Measurements from ENCODE around the gene ZSCAN10. TPM values are rescaled to one million over a fixed set of nuclear protein-coding genes. Genes with fewer than 3 reads are reported as not detected.
A peak's percentile ranks its signal among the peaks of the same experiment; 100 is the strongest.

The ZSCAN10 gene
- total RNA-seq, 1 experiment from 2014 or later: 207 TPM

DNA sequence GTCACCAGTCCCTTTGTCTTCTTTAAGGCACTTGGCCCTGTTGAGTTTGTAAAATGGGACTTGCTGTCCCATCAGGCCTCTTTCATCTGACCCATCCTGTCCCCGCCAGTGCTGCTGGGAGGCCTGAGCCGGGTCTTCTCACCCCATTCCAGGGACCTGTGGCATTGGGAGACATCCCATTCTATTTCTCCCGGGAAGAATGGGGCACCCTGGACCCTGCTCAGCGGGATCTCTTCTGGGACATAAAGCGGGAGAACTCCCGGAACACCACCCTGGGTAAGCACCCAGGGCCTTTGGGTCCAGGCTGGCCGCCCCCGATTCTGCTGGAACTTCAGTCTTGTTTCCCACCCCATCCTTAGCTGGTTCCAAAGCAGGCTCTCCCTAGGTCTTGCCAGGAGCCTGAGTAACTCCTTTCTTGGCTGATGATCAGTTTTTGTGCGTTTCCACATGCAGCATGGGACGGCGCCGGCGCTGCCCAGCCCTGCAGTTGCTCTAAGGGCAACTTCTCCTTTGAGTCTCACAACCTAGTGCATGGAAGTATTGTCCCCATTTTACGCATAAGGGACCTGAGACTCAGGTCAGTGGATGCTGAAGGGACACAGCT is 39.8 kb upstream of the ZSCAN10 start:
- Histone ChIP-seq H4K91ac (ENCODE audit: insufficient read length, low read depth, low read length) (no peak overlapping the region), H3K4ac (ENCODE audit: low read depth, low read length) (no peak overlapping the region), H4K8ac (replicated peaks; ENCODE audit: insufficient read length, low read depth, low read length) (no peak overlapping the region), H2BK15ac (ENCODE audit: low read depth, low read length) (no peak overlapping the region), H3K14ac (ENCODE audit: insufficient read depth, low read length) (no peak overlapping the region), H3K27me3 (ENCODE audit: insufficient read depth, low read length) (no peaks in the 10 kb centered on the region), H3K18ac (ENCODE audit: insufficient read length, low read depth, low read length) (no peak overlapping the region), H4K20me1 (ENCODE audit: control insufficient read depth, insufficient read depth, insufficient read length) (no peaks in the 10 kb centered on the region), H3K79me1 (ENCODE audit: insufficient read depth, low read depth, low read length, poor library complexity, severe bottlenecking) (peaks cover under 1% of the 10 kb centered on the region), H2BK20ac (ENCODE audit: low read depth, low read length, poor library complexity, severe bottlenecking) (no peak overlapping the region), H3T11ph (ENCODE audit: low read length) (no peak overlapping the region), H2AFZ (ENCODE audit: low read length) (no peak overlapping the region), H4K5ac (ENCODE audit: insufficient read length, low read depth, low read length) (no peak overlapping the region), H3K4me1 (ENCODE audit: insufficient read depth, low read length) (no peaks in the 10 kb centered on the region), H3K56ac (ENCODE audit: insufficient read length, low read depth, low read length) (no peak overlapping the region), H2AK5ac (ENCODE audit: insufficient read length, low read length) (no peak overlapping the region), H2BK5ac (ENCODE audit: insufficient read length, low read length) (no peak overlapping the region), H3K79me2 (ENCODE audit: insufficient read depth, low read length) (peaks cover 4% of the 10 kb centered on the region; the same call in 1 of the 2 replicates), H3K23ac (ENCODE audit: insufficient read length, low read depth, low read length) (no peak overlapping the region), H3K4me2 (ENCODE audit: insufficient read depth, insufficient read length, low read length) (no peak overlapping the region), H2BK120ac (ENCODE audit: low read depth, low read length, poor library complexity, severe bottlenecking) (no peak overlapping the region), H3K9me3 (ENCODE audit: control insufficient read depth, low read depth, low read length) (no peaks in the 10 kb centered on the region), H3K27ac (ENCODE audit: insufficient read length, low read depth, low read length) (no peak overlapping the region), H3K9ac (ENCODE audit: extremely low read depth, insufficient read length, low read length) (no peak overlapping the region), H3K23me2 (ENCODE audit: insufficient read length, low read depth, low read length, poor library complexity, severe bottlenecking) (peaks cover 8% of the 10 kb centered on the region), H2BK12ac (ENCODE audit: insufficient read length, low read depth, low read length) (no peak overlapping the region)
- H3K27me3 Mint-ChIP-seq (ENCODE audit: low read depth): no peaks in the 10 kb centered on the region
- peaks cover 6 to 8% of the 10 kb centered on the region in 2 experiments; a peak in 3 of 4 replicates for H3K4me1 Mint-ChIP-seq
- H3K9me3 Mint-ChIP-seq: no peaks in the 10 kb centered on the region
- H3K4me3 Mint-ChIP-seq: peak overlapping the region in 1 of 2 experiments; percentile 54; a peak in 1 of 5 replicates
- 0 out of 7 replicates have a peak overlapping the region, but pooled peaks of 1 of the 3 experiments have one; percentile 33 for H3K27ac Mint-ChIP-seq
- no peak for DNase-seq
- peaks cover 7 to 20% (median 15%) of the 10 kb centered on the region in 3 experiments; a peak in 5 of 7 replicates for H3K36me3 Mint-ChIP-seq (ENCODE audit: insufficient read depth in 1 of 3, low read depth in 3 of 3)
- no CpG with 5 or more reads among the region's 14 CpGs for WGBS (ENCODE audit: extremely low coverage, insufficient read length, low lambda C conversion rate)
- TF ChIP-seq, protein P1, sequence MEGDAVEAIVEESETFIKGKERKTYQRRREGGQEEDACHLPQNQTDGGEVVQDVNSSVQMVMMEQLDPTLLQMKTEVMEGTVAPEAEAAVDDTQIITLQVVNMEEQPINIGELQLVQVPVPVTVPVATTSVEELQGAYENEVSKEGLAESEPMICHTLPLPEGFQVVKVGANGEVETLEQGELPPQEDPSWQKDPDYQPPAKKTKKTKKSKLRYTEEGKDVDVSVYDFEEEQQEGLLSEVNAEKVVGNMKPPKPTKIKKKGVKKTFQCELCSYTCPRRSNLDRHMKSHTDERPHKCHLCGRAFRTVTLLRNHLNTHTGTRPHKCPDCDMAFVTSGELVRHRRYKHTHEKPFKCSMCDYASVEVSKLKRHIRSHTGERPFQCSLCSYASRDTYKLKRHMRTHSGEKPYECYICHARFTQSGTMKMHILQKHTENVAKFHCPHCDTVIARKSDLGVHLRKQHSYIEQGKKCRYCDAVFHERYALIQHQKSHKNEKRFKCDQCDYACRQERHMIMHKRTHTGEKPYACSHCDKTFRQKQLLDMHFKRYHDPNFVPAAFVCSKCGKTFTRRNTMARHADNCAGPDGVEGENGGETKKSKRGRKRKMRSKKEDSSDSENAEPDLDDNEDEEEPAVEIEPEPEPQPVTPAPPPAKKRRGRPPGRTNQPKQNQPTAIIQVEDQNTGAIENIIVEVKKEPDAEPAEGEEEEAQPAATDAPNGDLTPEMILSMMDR (conservative IDR thresholded peaks at IDR 0.05): no peak

Data from H9 (cell line).